Measurements from ENCODE around the gene MAPK12. TPM values are rescaled to one million over a fixed set of nuclear protein-coding genes. Genes with fewer than 3 reads are reported as not detected.

The MAPK12 gene
- total RNA-seq, 2 donors from 2014 or later: 46.5 to 57.0 TPM

GRCh38 chr22:50204571-50204970, 56.9 kb downstream of the MAPK12 start:
- DNase-seq: no peak
- 93 to 100% methylated on average over 6 to 7 of the region's 7 CpGs for WGBS, 2 experiments (ENCODE audit: insufficient coverage in 1 of 2, insufficient read length in 1 of 2)
- Mint-ChIP-seq H3K4me1 (peaks cover 6% of the 10 kb centered on the region), H3K36me3 (ENCODE audit: low read depth) (peaks cover 33% of the 10 kb centered on the region), H3K9me3 (peaks cover 3% of the 10 kb centered on the region), H3K27me3 (ENCODE audit: insufficient read depth) (peaks cover 3% of the 10 kb centered on the region), H3K27ac (no peak overlapping the region), H3K4me3 (no peak overlapping the region)
- TF ChIP-seq, protein P1, sequence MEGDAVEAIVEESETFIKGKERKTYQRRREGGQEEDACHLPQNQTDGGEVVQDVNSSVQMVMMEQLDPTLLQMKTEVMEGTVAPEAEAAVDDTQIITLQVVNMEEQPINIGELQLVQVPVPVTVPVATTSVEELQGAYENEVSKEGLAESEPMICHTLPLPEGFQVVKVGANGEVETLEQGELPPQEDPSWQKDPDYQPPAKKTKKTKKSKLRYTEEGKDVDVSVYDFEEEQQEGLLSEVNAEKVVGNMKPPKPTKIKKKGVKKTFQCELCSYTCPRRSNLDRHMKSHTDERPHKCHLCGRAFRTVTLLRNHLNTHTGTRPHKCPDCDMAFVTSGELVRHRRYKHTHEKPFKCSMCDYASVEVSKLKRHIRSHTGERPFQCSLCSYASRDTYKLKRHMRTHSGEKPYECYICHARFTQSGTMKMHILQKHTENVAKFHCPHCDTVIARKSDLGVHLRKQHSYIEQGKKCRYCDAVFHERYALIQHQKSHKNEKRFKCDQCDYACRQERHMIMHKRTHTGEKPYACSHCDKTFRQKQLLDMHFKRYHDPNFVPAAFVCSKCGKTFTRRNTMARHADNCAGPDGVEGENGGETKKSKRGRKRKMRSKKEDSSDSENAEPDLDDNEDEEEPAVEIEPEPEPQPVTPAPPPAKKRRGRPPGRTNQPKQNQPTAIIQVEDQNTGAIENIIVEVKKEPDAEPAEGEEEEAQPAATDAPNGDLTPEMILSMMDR (conservative IDR thresholded peaks at IDR 0.05): no peak
- Histone ChIP-seq H3K27me3 (ENCODE audit: control insufficient read depth, insufficient read depth, low read length, poor library complexity, severe bottlenecking) (no peaks in the 10 kb centered on the region), H3K9me3 (ENCODE audit: control insufficient read depth, low read length) (peaks cover 7% of the 10 kb centered on the region), H3K4me3 (ENCODE audit: low read length) (no peak overlapping the region), H3K4me1 (ENCODE audit: control insufficient read depth, insufficient read depth, low read length) (peaks cover 2% of the 10 kb centered on the region), H3K27ac (ENCODE audit: low read depth, low read length) (no peak overlapping the region), H3K36me3 (ENCODE audit: control insufficient read depth, insufficient read depth, low read length) (peaks cover 26% of the 10 kb centered on the region), H3K9ac (ENCODE audit: extremely low read depth, low read length, poor library complexity, severe bottlenecking) (no peak overlapping the region)

DNA sequence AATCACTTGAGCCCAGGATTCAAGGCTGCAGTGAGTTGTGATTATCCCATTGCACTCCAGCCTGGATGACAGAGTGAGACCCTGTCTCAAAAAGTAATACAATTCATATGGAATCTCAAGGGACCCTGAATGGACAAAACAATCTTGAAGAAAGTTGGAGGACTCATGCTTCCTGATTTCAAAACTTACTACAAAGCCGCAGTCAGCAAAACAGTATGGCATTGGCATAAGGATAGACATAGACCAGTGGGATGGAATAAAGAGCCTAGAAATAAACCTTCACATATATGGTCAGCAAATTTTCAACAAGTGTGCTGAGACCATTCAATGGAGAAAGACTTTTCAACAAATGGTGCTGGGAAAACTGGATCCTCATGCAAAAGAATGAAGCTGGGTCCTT, 58.2 kb downstream of the MAPK12 start:
- no peak overlapping the region for H3K9ac ChIP-seq (ENCODE audit: extremely low read depth, low read length, poor library complexity, severe bottlenecking)
- no peak overlapping the region for H3K27ac ChIP-seq (ENCODE audit: low read depth, low read length)
- no peaks in the 10 kb centered on the region for H3K27me3 ChIP-seq (ENCODE audit: control insufficient read depth, insufficient read depth, low read length, poor library complexity, severe bottlenecking)
- H3K9me3 ChIP-seq (ENCODE audit: control insufficient read depth, low read length): peaks cover 7% of the 10 kb centered on the region
- no peak overlapping the region for H3K27ac Mint-ChIP-seq
- peaks cover 3% of the 10 kb centered on the region for H3K27me3 Mint-ChIP-seq (ENCODE audit: insufficient read depth)
- H3K4me3 Mint-ChIP-seq: no peak overlapping the region
- no peak for DNase-seq
- no peak overlapping the region for H3K4me3 ChIP-seq (ENCODE audit: low read length)
- 100% methylated on average over 1 of the region's 1 CpG for WGBS, 2 experiments (ENCODE audit: insufficient coverage in 1 of 2, insufficient read length in 1 of 2)
- TF ChIP-seq, protein P1 (conservative IDR thresholded peaks at IDR 0.05): no peak
- peaks cover 31% of the 10 kb centered on the region for H3K36me3 Mint-ChIP-seq (ENCODE audit: low read depth)
- H3K4me1 ChIP-seq (ENCODE audit: control insufficient read depth, insufficient read depth, low read length): peaks cover 6% of the 10 kb centered on the region
- peaks cover 33% of the 10 kb centered on the region for H3K36me3 ChIP-seq (ENCODE audit: control insufficient read depth, insufficient read depth, low read length)
- H3K4me1 Mint-ChIP-seq: peaks cover 9% of the 10 kb centered on the region
- peaks cover 3% of the 10 kb centered on the region for H3K9me3 Mint-ChIP-seq

Other genes with a start within 250 kb of the MAPK12 start
- gene IL17REL, start 248.9 kb downstream of the MAPK12 start, total RNA-seq: under 1 TPM in 1 of 2 donors, not detected in 1; 0.15 TPM
- under 1 TPM in 1 of 2 donors, not detected in 1; 0.20 TPM for gene TTLL8, start 203.4 kb downstream of the MAPK12 start, total RNA-seq
- under 1 TPM in 1 of 2 donors, not detected in 1; 0.18 TPM for gene MLC1, start 176.3 kb downstream of the MAPK12 start, total RNA-seq
- under 1 TPM in 1 of 2 donors, not detected in 1; 0.31 TPM for gene MOV10L1, start 171.7 kb downstream of the MAPK12 start, total RNA-seq
- 10 to 100 TPM in 1 of 2 donors, 1 to 10 TPM in 1; 8.8 to 11.2 TPM for gene PANX2, start 91.0 kb downstream of the MAPK12 start, total RNA-seq
- gene TRABD, start 75.8 kb downstream of the MAPK12 start, total RNA-seq: 10 to 100 TPM; 49.6 to 56.4 TPM
- 10 to 100 TPM; 22.2 to 22.9 TPM for gene SELENOO, start 60.7 kb downstream of the MAPK12 start, total RNA-seq
- 10 to 100 TPM; 43.7 to 46.0 TPM for gene TUBGCP6, start 16.7 kb downstream of the MAPK12 start, total RNA-seq
- 10 to 100 TPM; 57.2 to 62.8 TPM for gene HDAC10, start 10.4 kb downstream of the MAPK12 start, total RNA-seq
- gene MAPK11, start 8.7 kb upstream of the MAPK12 start, total RNA-seq: under 1 TPM; 0.33 to 0.40 TPM
- gene PLXNB2, start 46.0 kb upstream of the MAPK12 start, total RNA-seq: 10 to 100 TPM; 94.7 to 97.7 TPM
- 10 to 100 TPM in 1 of 2 donors, 1 to 10 TPM in 1; 8.3 to 14.2 TPM for gene DENND6B, start 65.3 kb upstream of the MAPK12 start, total RNA-seq
- 10 to 100 TPM; 58.7 to 81.2 TPM for gene PPP6R2, start 81.6 kb upstream of the MAPK12 start, total RNA-seq
- gene SBF1, start 213.4 kb upstream of the MAPK12 start, total RNA-seq: 10 to 100 TPM; 89.9 to 90.1 TPM
- 1 to 10 TPM; 4.0 to 4.2 TPM for gene ADM2, start 219.9 kb upstream of the MAPK12 start, total RNA-seq
- gene MIOX, start 225.2 kb upstream of the MAPK12 start, total RNA-seq: not detected
- gene LMF2, start 246.0 kb upstream of the MAPK12 start, total RNA-seq: 10 to 100 TPM; 58.8 to 65.2 TPM
- 10 to 100 TPM; 63.3 to 73.1 TPM for gene NCAPH2, start 246.5 kb upstream of the MAPK12 start, total RNA-seq